Glutamatergic neuron (in vitro differentiated cells): ENCODE data around the gene BAHD1. TPM values are rescaled to one million over a fixed set of nuclear protein-coding genes. Genes with fewer than 3 reads are reported as not detected.

Experiments used
- DNase-seq: peaks from one replicate; pipeline ENCODE4 v3.0.0; 2022
- H3K27ac Mint-ChIP-seq: one replicate; pipeline ENCODE4 v1.8.0; 2020; ENCODE audit warnings: mild to moderate bottlenecking, mixed read lengths, inconsistent platforms; ENCODE audit not compliant: unreplicated experiment
- H3K27me3 Mint-ChIP-seq: one replicate; pipeline ENCODE4 v1.8.0; 2020; ENCODE audit warnings: mild to moderate bottlenecking, moderate library complexity, mixed read lengths, inconsistent platforms; ENCODE audit not compliant: unreplicated experiment
- H3K36me3 Mint-ChIP-seq: one replicate; pipeline ENCODE4 v1.8.0; 2020; ENCODE audit warnings: mild to moderate bottlenecking, mixed read lengths, inconsistent platforms; ENCODE audit not compliant: unreplicated experiment
- H3K4me1 Mint-ChIP-seq: one replicate; pipeline ENCODE4 v1.8.0; 2020; ENCODE audit warnings: mild to moderate bottlenecking, low read depth, mixed read lengths, inconsistent platforms; ENCODE audit not compliant: unreplicated experiment
- H3K4me3 Mint-ChIP-seq: one replicate; pipeline ENCODE4 v1.8.0; 2020; ENCODE audit warnings: mild to moderate bottlenecking, mixed read lengths, inconsistent platforms; ENCODE audit not compliant: unreplicated experiment
- H3K9me3 Mint-ChIP-seq: one replicate; pipeline ENCODE4 v1.8.0; 2020; ENCODE audit warnings: mild to moderate bottlenecking, moderate library complexity, mixed read lengths, inconsistent platforms; ENCODE audit not compliant: unreplicated experiment
- CTCF ChIP-seq: fragments of 200-600 bp; sonication (generic); IDR thresholded peaks from one replicate; pipeline ENCODE4 v1.5.0; 2021; ENCODE audit not compliant: partially characterized antibody, unreplicated experiment
- total RNA-seq: library from RNA; stranded (reverse); fragmentation: NEBNext Ultra II Directional; extraction: Animal tissue kit (Norgen Biotek cat#: 25700); gene quantifications from one replicate; pipeline ENCODE4 v1.2.1, GENCODE V29; 2021; ENCODE audit not compliant: unreplicated experiment

Gene BAHD1
- total RNA-seq, 1 donor from 2014 or later: 29.9 TPM

- peaks cover 9% of the 10 kb centered on the region for H3K27me3 Mint-ChIP-seq
- TF ChIP-seq CTCF: no peak
- peaks cover 6% of the 10 kb centered on the region for H3K4me1 Mint-ChIP-seq
- H3K27ac Mint-ChIP-seq: no peak overlapping the region
- peak; percentile 69 for DNase-seq
- H3K4me3 Mint-ChIP-seq: peak overlapping the region; percentile 90
- peaks cover 5% of the 10 kb centered on the region for H3K9me3 Mint-ChIP-seq
- no peaks in the 10 kb centered on the region for H3K36me3 Mint-ChIP-seq
Measured at GRCh38 chr15:40511472-40512133, 70.8 kb downstream of the BAHD1 start.

- H3K27me3 Mint-ChIP-seq: peaks cover 9% of the 10 kb centered on the region
Measured at GRCh38 chr15:40512440-40512839, 71.7 kb downstream of the BAHD1 start.

GRCh38 chr15:40513609-40514008 is 72.9 kb downstream of the BAHD1 start:
- peaks cover 5% of the 10 kb centered on the region for H3K9me3 Mint-ChIP-seq
- no peak for DNase-seq
- H3K36me3 Mint-ChIP-seq: no peaks in the 10 kb centered on the region
- peaks cover 9% of the 10 kb centered on the region for H3K27me3 Mint-ChIP-seq
- no peak for TF ChIP-seq CTCF
- H3K27ac Mint-ChIP-seq: no peak overlapping the region
- peaks cover 3% of the 10 kb centered on the region for H3K4me1 Mint-ChIP-seq
- no peak overlapping the region for H3K4me3 Mint-ChIP-seq

More at GRCh38 chr15:40512440-40512839, 71.7 kb downstream of the BAHD1 start:
- TF ChIP-seq CTCF: no peak
- Mint-ChIP-seq H3K27ac (no peak overlapping the region), H3K36me3 (no peaks in the 10 kb centered on the region), H3K9me3 (peaks cover 5% of the 10 kb centered on the region), H3K4me1 (peaks cover 3% of the 10 kb centered on the region), H3K4me3 (peak overlapping the region; percentile 85)
- DNase-seq: no peak

- Mint-ChIP-seq H3K9me3 (peaks cover 3% of the 10 kb centered on the region), H3K27me3 (peaks cover 3% of the 10 kb centered on the region), H3K4me1 (peaks cover 7% of the 10 kb centered on the region)
Measured at GRCh38 chr15:40516322-40516721, 75.6 kb downstream of the BAHD1 start.

More at GRCh38 chr15:40516322-40516721, 75.6 kb downstream of the BAHD1 start:
- no peak overlapping the region for H3K4me3 Mint-ChIP-seq
- H3K27ac Mint-ChIP-seq: no peak overlapping the region
- no peak for TF ChIP-seq CTCF
- DNase-seq: no peak
- H3K36me3 Mint-ChIP-seq: no peaks in the 10 kb centered on the region

Other genes with a start within 250 kb of the BAHD1 start
- not detected for gene PAK6, start 201.9 kb upstream of the BAHD1 start, total RNA-seq
- gene ANKRD63, start 157.9 kb upstream of the BAHD1 start, total RNA-seq: not detected
- 2.6 TPM for gene PLCB2, start 133.0 kb upstream of the BAHD1 start, total RNA-seq
- 15.9 TPM for gene INAFM2, start 117.3 kb upstream of the BAHD1 start, total RNA-seq
- gene CCDC9B, start 100.0 kb upstream of the BAHD1 start, total RNA-seq: 0.49 TPM
- gene PHGR1, start 89.9 kb upstream of the BAHD1 start, total RNA-seq: not detected
- gene DISP2, start 82.7 kb upstream of the BAHD1 start, total RNA-seq: 44.3 TPM
- gene KNSTRN, start 58.2 kb upstream of the BAHD1 start, total RNA-seq: 62.9 TPM
- 44.3 TPM for gene IVD, start 35.2 kb upstream of the BAHD1 start, total RNA-seq
- 3.9 TPM for gene CHST14, start 30.0 kb downstream of the BAHD1 start, total RNA-seq
- 21.4 TPM for gene CCDC32, start 124.1 kb downstream of the BAHD1 start, total RNA-seq
- gene RPUSD2, start 128.3 kb downstream of the BAHD1 start, total RNA-seq: 10.6 TPM
- gene KNL1, start 153.3 kb downstream of the BAHD1 start, total RNA-seq: 4.0 TPM